NCI-H526 (cell line): ENCODE results near the gene LCP2.
A peak's percentile ranks its signal among the peaks of the same experiment; 100 is the strongest.

Experiments used
- DNase-seq, 2 experiments: peaks; one replicate each; lab custom pipeline; 2025; lab: John Stamatoyannopoulos, UW

The LCP2 gene

DNA sequence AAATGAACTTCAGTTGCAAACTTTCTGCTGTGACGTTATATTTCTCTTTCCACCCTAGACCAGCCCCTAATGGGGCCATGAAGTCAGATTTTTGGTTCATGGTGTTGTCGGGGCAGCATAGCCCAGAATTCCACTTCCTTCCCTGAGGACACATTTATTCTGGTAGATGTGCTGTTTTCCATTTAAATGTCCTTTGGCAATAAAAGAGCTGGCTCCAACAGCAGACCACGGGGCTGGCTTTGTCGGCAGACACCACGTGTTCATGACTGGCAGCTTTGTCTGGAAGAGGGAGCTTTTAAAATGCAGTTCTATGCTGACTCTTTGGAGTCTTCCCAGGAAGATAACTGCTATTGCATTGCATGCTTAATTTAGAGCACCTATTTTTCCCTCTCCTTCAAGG, 17.6 kb upstream of the LCP2 start:
- DNase-seq = peak; percentile 34 to 63

DNA sequence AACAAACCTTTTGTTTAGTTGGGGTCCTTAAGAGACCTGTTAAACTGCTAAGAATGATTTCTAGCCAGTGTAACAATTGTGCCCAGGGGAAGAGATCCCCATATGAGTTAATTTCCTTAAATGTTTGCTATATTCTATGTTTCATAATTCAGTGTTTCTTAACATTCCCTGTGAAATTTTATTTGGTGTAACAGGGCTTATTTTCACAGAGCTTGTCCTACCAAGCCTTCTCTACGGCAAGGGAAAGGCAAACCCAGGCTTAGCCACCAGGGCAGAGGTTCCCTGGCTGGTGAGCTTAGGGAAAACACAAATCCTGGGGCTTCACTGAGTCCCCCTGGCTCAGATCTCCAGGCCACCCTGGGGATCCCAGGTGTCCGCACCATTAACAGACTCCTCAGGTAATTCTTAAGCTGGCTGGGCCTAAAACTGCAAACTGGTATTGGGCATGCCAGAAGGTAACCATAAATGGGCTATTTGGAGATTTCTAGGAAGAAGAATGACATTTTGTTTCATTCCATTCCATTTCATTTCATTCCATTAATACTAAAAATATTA, 17.0 kb upstream of the LCP2 start:
- no peak for DNase-seq

DNA sequence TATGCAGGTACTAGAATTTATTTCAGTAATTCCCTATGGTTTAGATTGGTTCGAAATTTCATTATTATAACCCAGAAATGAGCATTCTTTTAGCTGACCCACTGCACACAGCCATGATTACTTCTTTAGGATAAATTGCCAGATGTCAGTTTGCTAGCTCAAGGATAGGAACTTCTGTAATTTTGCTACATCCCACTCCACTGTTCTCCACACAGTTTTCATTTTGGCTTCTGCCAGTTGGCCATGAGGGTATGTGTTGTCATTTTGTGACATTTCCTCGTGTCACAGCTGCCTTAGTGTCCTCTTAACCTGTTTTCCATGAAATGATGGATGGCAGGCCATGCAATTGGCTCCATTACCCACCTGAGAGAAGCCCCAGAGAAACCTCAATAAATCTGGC, 16.2 kb upstream of the LCP2 start:
- DNase-seq = no peak

DNA sequence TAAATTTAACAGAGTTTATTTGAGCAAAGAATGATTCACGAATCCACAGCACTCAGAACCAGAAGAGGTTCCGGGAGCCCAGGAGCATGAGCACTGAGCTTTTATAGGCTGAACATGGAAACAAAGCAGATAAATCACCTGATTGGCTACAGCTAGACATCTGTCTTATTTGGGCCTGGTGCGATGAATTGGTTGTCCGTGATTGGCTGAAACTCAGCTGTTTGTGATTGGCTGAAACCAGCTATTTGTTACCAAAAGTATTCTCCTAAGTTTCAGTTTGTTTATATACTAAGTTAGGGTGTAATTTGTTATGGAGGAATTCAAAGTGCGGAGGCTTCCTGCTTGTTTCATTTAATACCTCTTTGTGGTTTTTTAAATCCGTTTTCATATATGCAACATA, 15.8 kb upstream of the LCP2 start:
- no peak for DNase-seq

DNA sequence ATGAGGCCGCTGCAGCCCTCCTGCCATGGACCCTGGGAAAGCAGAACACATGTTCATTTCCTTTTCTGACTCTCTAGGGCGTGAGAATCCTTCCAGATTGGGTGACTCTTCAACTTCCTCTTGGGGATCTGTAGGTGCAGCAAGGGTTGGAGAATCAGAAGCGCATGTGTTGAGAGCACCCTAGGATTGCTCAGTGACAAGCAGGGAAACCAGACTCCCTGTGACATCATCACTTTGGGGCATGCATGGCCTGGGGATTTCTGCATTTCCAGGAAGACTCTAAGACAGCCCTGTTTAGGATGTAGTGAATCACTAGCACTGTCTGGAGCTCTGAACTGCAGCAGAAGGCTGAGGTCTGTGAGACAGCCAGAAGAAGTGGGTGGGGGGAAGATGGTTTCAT, 15.1 kb upstream of the LCP2 start:
- no peak for DNase-seq

DNA sequence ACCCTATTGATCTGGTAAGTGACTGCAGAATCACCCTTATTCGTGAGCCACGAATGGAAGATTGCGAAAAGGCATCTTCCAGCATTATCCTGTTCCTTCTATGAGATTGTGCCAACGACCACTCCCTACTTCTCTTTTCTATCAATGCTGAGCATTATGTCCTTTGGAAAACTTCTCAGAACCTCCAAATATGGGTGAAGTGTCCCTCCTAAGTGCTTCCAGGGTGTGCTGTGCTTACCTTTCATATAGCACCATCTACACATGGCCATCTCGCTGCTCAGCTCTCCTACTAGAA, 14.7 kb upstream of the LCP2 start:
- DNase-seq = no peak

DNA sequence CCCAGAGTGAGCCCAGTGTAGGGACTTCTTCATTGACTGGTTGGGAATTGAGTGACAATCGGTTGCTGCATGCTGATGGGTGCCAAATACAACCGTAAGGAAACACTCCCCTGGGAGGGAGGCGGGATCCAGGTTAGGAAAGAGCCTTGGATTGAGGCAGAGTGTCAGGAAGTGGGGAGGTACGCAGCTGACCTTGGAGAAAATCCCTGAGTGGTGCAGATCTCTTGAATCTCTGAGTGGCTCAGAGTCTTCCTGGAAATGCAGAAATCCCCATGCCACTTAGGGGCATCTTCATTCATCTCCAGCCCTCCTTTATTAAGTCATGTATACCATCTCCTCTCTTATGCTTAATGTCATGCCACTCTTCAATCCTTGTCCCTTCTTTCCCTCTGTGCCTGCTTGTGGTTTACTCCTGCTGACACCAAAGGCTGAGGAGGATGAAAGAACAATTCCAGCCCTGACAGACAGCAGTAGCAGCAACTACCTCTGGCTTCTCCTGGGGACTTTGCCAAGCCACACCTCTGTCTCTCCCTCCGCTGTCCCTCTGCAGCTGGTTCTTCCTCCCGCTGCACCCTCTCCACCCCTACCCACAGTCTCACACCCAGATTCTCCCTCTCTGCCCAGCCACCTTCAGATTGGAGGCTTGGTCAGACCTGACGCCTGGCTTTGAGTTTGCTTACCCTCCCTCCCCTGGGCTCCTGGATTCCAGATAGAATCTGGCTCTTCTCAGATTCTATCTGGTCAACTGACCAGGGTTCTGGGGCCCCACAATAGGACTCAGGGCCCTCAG, 14.1 kb upstream of the LCP2 start:
- no peak for DNase-seq

DNA sequence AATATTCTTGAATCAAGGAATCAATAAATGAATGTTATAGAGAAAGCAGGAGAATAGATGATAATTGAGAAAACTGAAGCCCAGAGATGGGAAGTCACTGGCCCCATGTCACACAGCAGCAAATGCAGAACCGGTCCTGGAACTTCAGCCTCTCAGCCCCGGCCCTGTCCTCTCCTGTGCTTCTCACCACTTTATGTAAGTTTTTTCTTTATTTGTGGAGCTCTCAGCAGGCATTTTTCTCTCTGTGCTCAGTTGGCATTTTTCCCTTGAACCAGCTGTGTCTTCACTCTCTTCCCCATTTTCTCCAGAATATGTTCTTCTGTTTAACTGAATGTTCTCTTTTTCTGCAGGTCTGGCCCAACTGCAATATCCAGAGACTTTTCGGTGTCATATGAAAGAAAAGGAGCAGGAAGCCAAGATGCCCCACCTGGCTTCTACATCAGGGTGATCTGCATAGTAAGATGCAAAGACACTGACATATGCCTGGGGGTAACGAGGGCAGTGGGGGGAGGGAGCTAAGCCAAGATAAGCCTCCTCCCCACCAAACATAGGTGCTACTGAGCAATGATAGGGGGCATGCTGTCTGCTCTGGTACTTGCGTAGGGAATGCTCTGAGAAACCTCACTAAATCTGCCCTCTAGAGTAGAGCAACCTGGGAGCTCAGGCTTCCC, 12.8 kb upstream of the LCP2 start:
- DNase-seq = no peak

- DNase-seq = no peak
Measured at GRCh38 chr5:170308686-170309085, 11.1 kb upstream of the LCP2 start.

DNA sequence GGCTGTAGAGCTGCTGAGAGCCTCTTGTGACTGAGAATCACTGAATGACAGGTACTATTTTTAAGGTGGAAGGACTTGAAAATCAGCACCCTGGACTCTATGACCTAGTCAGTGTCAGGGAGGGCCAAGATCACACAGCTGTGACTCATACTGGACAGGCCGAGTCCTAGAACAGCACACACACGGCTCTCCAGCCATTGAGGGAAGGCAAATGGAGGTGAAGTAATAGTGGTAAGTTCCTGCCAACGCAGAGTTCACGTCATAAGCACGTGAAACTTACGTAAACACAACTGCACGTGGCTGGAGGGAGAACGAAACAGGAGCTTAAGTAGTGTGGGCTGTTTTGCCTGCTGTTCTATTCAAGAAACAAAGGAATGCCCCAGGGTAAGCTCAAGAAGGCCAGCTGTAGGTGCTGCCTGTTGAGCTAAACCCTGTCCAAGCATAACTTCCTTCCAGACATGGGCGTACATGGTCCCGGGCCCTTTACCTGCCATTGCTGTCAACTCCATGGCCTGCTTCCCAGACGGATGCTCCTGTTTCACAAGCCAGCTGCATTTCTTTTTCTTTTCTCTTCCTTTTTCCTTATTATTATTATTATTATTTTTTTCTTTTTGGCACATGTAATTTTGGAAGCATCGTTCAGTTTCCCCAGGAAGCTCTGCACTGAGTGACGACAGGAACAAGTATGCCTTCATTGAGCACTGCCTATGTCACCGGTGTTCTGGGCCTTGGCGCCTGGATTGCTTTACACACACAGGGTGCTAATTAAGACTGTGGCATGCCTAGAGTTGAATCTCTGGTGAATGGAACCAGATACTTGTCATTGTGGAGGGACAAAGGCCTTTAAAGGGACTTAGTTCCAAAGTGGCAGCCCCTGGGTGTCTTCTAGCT, 10.2 kb upstream of the LCP2 start:
- DNase-seq = no peak

DNA sequence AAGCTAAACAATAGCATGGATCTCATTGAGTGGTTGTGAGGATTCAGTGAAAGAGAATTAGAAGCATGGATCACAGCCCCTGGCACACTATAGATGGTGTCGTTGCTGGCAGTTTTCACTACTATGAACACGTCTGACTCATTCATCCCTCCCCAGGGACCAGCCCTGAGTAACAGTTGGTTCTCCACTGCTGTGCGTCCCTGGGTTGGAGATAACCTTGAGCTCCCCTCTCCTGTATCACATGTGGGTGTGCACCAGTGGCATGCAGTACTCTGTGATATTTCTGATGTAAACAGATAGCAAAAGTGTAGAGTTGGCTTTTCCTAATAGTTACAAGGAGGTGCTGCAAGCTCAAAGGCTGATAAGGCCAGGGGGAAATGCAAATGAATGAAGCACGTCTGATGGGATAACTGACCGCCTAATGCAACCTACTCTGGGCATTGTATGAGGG, 8.8 kb upstream of the LCP2 start:
- DNase-seq = peak; percentile 15 to 61

DNA sequence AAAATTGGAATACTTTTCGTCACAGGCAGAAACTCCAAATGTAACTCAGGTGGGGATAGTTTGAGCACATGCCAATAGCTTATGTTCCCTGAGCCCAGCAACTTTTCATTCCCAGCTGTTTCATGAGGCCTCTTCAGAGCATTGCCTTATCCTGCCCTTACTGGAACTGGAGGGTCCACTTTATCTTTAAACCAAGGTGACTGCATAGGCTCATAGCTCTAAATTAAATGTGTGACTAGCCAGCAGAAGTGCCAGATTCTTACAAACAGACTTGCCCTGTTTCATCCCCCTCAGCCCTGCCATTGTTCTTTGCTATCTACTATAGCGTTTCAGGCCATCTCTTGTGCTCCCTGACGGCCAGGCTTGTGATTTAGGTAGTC, 8.1 kb upstream of the LCP2 start:
- no peak for DNase-seq

- no peak for DNase-seq
Measured at GRCh38 chr5:170305016-170305645, 7.6 kb upstream of the LCP2 start.

GRCh38 chr5:170303549-170303948, 6.0 kb upstream of the LCP2 start:
- no peak for DNase-seq

GRCh38 chr5:170302653-170303501, 5.3 kb upstream of the LCP2 start:
- no peak for DNase-seq

- no peak for DNase-seq
Measured at GRCh38 chr5:170301981-170302652, 4.5 kb upstream of the LCP2 start.

- no peak for DNase-seq
Measured at GRCh38 chr5:170301149-170301548, 3.6 kb upstream of the LCP2 start.

- no peak for DNase-seq
Measured at GRCh38 chr5:170300361-170301013, 2.9 kb upstream of the LCP2 start.

- no peak for DNase-seq
Measured at GRCh38 chr5:170296935-170297588, 515 bp downstream of the LCP2 start.
